Loucy (cell line): ENCODE results near the gene LRRC1.
"Not testable (repeated sequence)": the region's sequence is repeated elsewhere in the genome, so short reads cannot be mapped to it uniquely, and the experiment has no call there.

Experiments
- EZH2phosphoT487 ChIP-seq: fragments of 200-600 bp; IDR thresholded peaks from 2 replicates; pipeline ENCODE4 v1.6.1; 2018; ENCODE audit warnings: antibody characterized with exemption, mild to moderate bottlenecking, moderate library complexity, borderline replicate concordance
- TF ChIP-seq, protein P1 (sequence below): fragments of 200-600 bp; sonication (generic); conservative IDR thresholded peaks from 2 replicates; pipeline ENCODE4 v1.5.1; 2014; ENCODE audit warnings: mild to moderate bottlenecking, antibody characterized with exemption, low read length

DNA sequence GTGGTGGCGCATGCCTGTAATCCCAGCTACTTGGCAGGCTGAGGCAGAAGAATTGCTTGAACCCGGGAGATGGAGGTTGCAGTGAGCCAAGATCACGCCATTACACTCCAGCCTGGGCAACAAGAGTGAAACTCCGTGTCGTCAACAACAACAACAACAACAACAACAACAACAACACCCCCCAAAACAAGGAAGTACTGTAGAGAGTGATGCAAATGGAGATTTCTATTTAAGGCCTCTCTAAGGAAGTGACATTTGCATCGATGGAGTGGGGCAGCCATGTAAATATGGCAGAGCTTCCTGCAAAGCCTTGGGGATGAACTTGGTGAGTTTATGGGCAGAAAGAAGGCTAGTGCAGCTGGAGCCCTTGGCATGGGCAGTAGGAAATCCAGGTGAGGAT lies 12.8 kb downstream of the LRRC1 start:
- TF ChIP-seq, protein P1, sequence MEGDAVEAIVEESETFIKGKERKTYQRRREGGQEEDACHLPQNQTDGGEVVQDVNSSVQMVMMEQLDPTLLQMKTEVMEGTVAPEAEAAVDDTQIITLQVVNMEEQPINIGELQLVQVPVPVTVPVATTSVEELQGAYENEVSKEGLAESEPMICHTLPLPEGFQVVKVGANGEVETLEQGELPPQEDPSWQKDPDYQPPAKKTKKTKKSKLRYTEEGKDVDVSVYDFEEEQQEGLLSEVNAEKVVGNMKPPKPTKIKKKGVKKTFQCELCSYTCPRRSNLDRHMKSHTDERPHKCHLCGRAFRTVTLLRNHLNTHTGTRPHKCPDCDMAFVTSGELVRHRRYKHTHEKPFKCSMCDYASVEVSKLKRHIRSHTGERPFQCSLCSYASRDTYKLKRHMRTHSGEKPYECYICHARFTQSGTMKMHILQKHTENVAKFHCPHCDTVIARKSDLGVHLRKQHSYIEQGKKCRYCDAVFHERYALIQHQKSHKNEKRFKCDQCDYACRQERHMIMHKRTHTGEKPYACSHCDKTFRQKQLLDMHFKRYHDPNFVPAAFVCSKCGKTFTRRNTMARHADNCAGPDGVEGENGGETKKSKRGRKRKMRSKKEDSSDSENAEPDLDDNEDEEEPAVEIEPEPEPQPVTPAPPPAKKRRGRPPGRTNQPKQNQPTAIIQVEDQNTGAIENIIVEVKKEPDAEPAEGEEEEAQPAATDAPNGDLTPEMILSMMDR: not testable (repeated sequence)
- TF ChIP-seq EZH2phosphoT487: not testable (repeated sequence)
